NCI-H446 (cell line): ENCODE data around the gene LAPTM5.
"Not testable (repeated sequence)": the region's sequence is repeated elsewhere in the genome, so short reads cannot be mapped to it uniquely, and the experiment has no call there.

ENCODE experiments used
- DNase-seq, 2 experiments: peaks; one replicate each; lab custom pipeline; 2025; lab: John Stamatoyannopoulos, UW

LAPTM5 gene

GRCh38 chr1:30693822-30694221, 63.8 kb downstream of the LAPTM5 start:
- no peak for DNase-seq

GRCh38 chr1:30693366-30693765, 64.2 kb downstream of the LAPTM5 start:
- DNase-seq, result no peak

- DNase-seq, result no peak
These were observed 64.6 kb downstream of the LAPTM5 start for GRCh38 chr1:30692948-30693301.

GRCh38 chr1:30692201-30692947, 65.2 kb downstream of the LAPTM5 start:
- DNase-seq, result no peak

- no peak for DNase-seq
These were observed 66.1 kb downstream of the LAPTM5 start for GRCh38 chr1:30691480-30691879.

GRCh38 chr1:30689901-30690645, 67.5 kb downstream of the LAPTM5 start:
- no peak for DNase-seq

GRCh38 chr1:30688920-30689794, 68.4 kb downstream of the LAPTM5 start:
- DNase-seq, result no peak

- DNase-seq, result not testable (repeated sequence)
These were observed 69.1 kb downstream of the LAPTM5 start for GRCh38 chr1:30688516-30688915.

GRCh38 chr1:30687886-30688285, 69.7 kb downstream of the LAPTM5 start:
- DNase-seq, result no peak

GRCh38 chr1:30686236-30686935, 71.2 kb downstream of the LAPTM5 start:
- no peak for DNase-seq

- no peak for DNase-seq
These were observed 71.8 kb downstream of the LAPTM5 start for GRCh38 chr1:30685796-30686165.

- DNase-seq, result no peak
These were observed 72.4 kb downstream of the LAPTM5 start for GRCh38 chr1:30684881-30685795.

- no peak for DNase-seq
These were observed 73.3 kb downstream of the LAPTM5 start for GRCh38 chr1:30684259-30684658.

- no peak for DNase-seq
These were observed 73.9 kb downstream of the LAPTM5 start for GRCh38 chr1:30683699-30684098.
